Heart left ventricle (tissue), 16 donors: ENCODE results near the gene LGALS9. TPM values are rescaled to one million over a fixed set of nuclear protein-coding genes. Genes with fewer than 3 reads are reported as not detected.

ENCODE experiments used
- ATAC-seq, 4 donors: fragments of 200-7000 bp; cut with Tn5 transposase; one replicate each; pipeline ENCODE4 v1.9.1; 2020 to 2022; ENCODE audit warnings: moderate library complexity in 4 of 4, mild to moderate bottlenecking in 3 of 4, moderate number of reproducible peaks in 1 of 4
- DNase-seq, 5 donors: peaks; one replicate each; pipeline ENCODE4 v3.0.0-alpha.2; 2020
- H3K27ac ChIP-seq, 12 donors: fragments of 200-600 bp; sonication (generic) in 4 of 12; one replicate each; pipeline versions ENCODE4 v1.5.0 to v1.8.0; 2016 to 2022; ENCODE audit warnings: mild to moderate bottlenecking in 2 of 12
- H3K27me3 ChIP-seq, 9 donors: fragments of 200-600 bp; sonication (generic) in 2 of 9; one replicate each; pipeline versions ENCODE4 v1.5.1 to v1.8.0; 2016 to 2022; ENCODE audit warnings: mild to moderate bottlenecking in 3 of 9
- H3K36me3 ChIP-seq, 9 donors: fragments of 200-600 bp; sonication (generic) in 2 of 9; one replicate each; pipeline versions ENCODE4 v1.5.0 to v1.8.0; 2018 to 2022; ENCODE audit warnings: mild to moderate bottlenecking in 2 of 9
- H3K4me1 ChIP-seq, 12 donors: fragments of 200-600 bp; sonication (generic) in 4 of 12; one replicate each; pipeline versions ENCODE4 v1.5.0 to v1.8.0; 2016 to 2022; ENCODE audit warnings: mild to moderate bottlenecking in 3 of 12
- H3K4me3 ChIP-seq, 12 donors: fragments of 200-600 bp; sonication (generic) in 4 of 12; one replicate each; pipeline versions ENCODE4 v1.5.0 to v1.8.0; 2017 to 2022; ENCODE audit warnings: mild to moderate bottlenecking in 9 of 12, moderate library complexity in 4 of 12
- H3K9me3 ChIP-seq, 12 donors: fragments of 200-600 bp; sonication (generic) in 4 of 12; one replicate each; pipeline versions ENCODE4 v1.5.0 to v1.8.0; 2016 to 2022; ENCODE audit warnings: mild to moderate bottlenecking in 1 of 12
- CTCF ChIP-seq, 12 donors: fragments of 200-600 bp; sonication (generic) in 4 of 12; IDR thresholded peaks; one replicate each; pipeline versions ENCODE4 v1.5.0 to v1.8.0; 2018 to 2022; ENCODE audit warnings: antibody characterized with exemption in 12 of 12, mild to moderate bottlenecking in 5 of 12
- POLR2A ChIP-seq, 2 donors: fragments of 450-650 bp; IDR thresholded peaks; one replicate each; pipeline ENCODE4 v1.6.1; 2017; ENCODE audit warnings: antibody characterized with exemption in 2 of 2, mild to moderate bottlenecking in 2 of 2, moderate library complexity in 2 of 2
- WGBS, 4 donors: extraction: QIAGEN DNeasy Blood & Tissue Kit in 2 of 4; methylation state at CpG; one replicate each; pipeline versions ENCODE4 v1.1.5 to v1.1.7; 2013 to 2018; 5-methylcytosine and 5-hydroxymethylcytosine counted together
- intact Hi-C, 10 donors: fragments of 100-400 bp; cut with DNase I; formaldehyde crosslinking; loops; one replicate each; pipeline versions ENCODE4 v1.11.1 to v1.14.2; 2022
- polyA plus RNA-seq, 2 donors: library from polyadenylated mRNA; stranded (reverse); fragments of 200-250 nt; gene quantifications; one replicate each; pipeline ENCODE4 v1.2.3, GENCODE V29; 2013
- total RNA-seq, 9 donors: library from RNA; depleted of rRNA in 2 of 9; stranded (reverse); fragments of >200 nt in 2 of 9; fragmentation: NEBNext Ultra II Directional in 3 of 9; extraction: Animal tissue kit (Norgen Biotek cat#: 25700) in 3 of 9; gene quantifications; one replicate each; pipeline versions ENCODE4 v1.1.0 to v1.2.4, GENCODE V29; 2016 to 2023
- donor health status: ischemic (EF 13 %, LVEDD 7.1; RV severe dilation, severe dysfunction).
- donor health status: healthy with polysubstance abuse.
- donor health status: DM: no; HTN: yes; CAD: no.
- donor health status: DM: no; HTN: no; CAD: no.
- donor health status: ischemic (EF 25% LVEDD 6.9; RV normal size, moderate dysfunction).
- donor health status: ischemic (EF 25% LVEDD 5.7; RV mildly dilated, moderate dysfunction).
- donor health status: healthy.
- donor health status: DM: yes; HTN: yes; CAD: no.
- donor health status: ischemic (EF 35%, LVEDD 5.7; RV mildly dilated, moderate dysfunction).
- donor health status: nonischemic (EF 11% LVEDD 7.7; RV severe dilation, severe dysfunction).
- donor health status: DM: yes; HTN: yes; CAD: no.
- donor health status: PGD.
- donor health status: ischemic (EF 29% LVEDD 5.4; RV normal size, mild dysfunction).
- donor health status: nonischemic (EF 23%, LVEDD 6.1; RV moderate dilation, normal function).

LGALS9 gene
- total and polyA plus RNA-seq, 11 donors, result 7.9 to 173 (median 22.1) TPM

GRCh38 chr17:27605409-27605808 lies 25.6 kb upstream of the LGALS9 start:
- WGBS, 4 donors, result 95 to 98% (median 97%) methylated on average over 20 to 25 of the region's 25 CpGs
- H3K4me1 ChIP-seq, result peaks cover 0 to 18% (median 7%) of the 10 kb centered on the region in 12 donors
- intact Hi-C loops, result loop anchor here in 4 of 10 donors (5.0 to 10.0 kb wide), 4 partner anchors 149 to 267 kb away; no protein-coding TSS in a partner anchor
- no peaks in the 10 kb centered on the region for H3K9me3 ChIP-seq
- DNase-seq, result peak in 1 of 5 donors; percentile 46
- peaks cover 0 to 81% (median 59%) of the 10 kb centered on the region in 9 donors for H3K36me3 ChIP-seq
- TF ChIP-seq CTCF (IDR thresholded peaks at IDR 0.05) (no peak), POLR2A (IDR thresholded peaks at IDR 0.05) (no peak)
- ATAC-seq, result no peak
- no peaks in the 10 kb centered on the region for H3K27me3 ChIP-seq
- H3K27ac ChIP-seq, result no peak overlapping the region
- H3K4me3 ChIP-seq, result no peak overlapping the region

GRCh38 chr17:27607521-27608091 lies 23.4 kb upstream of the LGALS9 start:
- ATAC-seq, result no peak
- H3K4me3 ChIP-seq, result no peak overlapping the region
- H3K27me3 ChIP-seq, result no peaks in the 10 kb centered on the region
- peaks cover 0 to 10% (median 1%) of the 10 kb centered on the region in 12 donors for H3K4me1 ChIP-seq
- peak in 1 of 5 donors; percentile 33 for DNase-seq
- intact Hi-C loops, result loop anchor here in 6 of 10 donors (2.0 to 10.0 kb wide), 6 partner anchors 43 to 265 kb away; no protein-coding TSS in a partner anchor
- no peak for TF ChIP-seq CTCF (IDR thresholded peaks at IDR 0.05)
- no peak for TF ChIP-seq POLR2A (IDR thresholded peaks at IDR 0.05)
- H3K9me3 ChIP-seq, result no peaks in the 10 kb centered on the region
- no peak overlapping the region for H3K27ac ChIP-seq
- peaks cover 0 to 90% (median 74%) of the 10 kb centered on the region in 9 donors for H3K36me3 ChIP-seq
- 89 to 92% (median 91%) methylated on average over 16 of the region's 16 CpGs for WGBS, 4 donors

GRCh38 chr17:27608328-27609230 lies 22.4 kb upstream of the LGALS9 start:
- intact Hi-C loops, result loop anchor here in 6 of 10 donors (1.0 to 10.0 kb wide), 6 partner anchors 42 to 264 kb away; no protein-coding TSS in a partner anchor
- ATAC-seq (no peak), DNase-seq (peak in 1 of 5 donors; percentile 3)
- H3K27me3 ChIP-seq, result no peaks in the 10 kb centered on the region
- H3K27ac ChIP-seq, result no peak overlapping the region
- 94 to 97% (median 96%) methylated on average over 11 of the region's 11 CpGs for WGBS, 4 donors
- no peak overlapping the region for H3K4me3 ChIP-seq
- H3K36me3 ChIP-seq, result peaks cover 0 to 99% (median 82%) of the 10 kb centered on the region in 9 donors
- no peak for TF ChIP-seq CTCF (IDR thresholded peaks at IDR 0.05)
- no peak for TF ChIP-seq POLR2A (IDR thresholded peaks at IDR 0.05)
- no peaks in the 10 kb centered on the region for H3K9me3 ChIP-seq
- H3K4me1 ChIP-seq, result peaks cover 0 to 10% (median 0%) of the 10 kb centered on the region in 12 donors
